GM12891 (cell line): Measurements from ENCODE around the gene CAMK1D.

Experiments used
- PAX5 ChIP-seq: IDR thresholded peaks from 2 replicates; pipeline ENCODE4 v1.6.1; 2011; ENCODE audit warnings: low read length, moderate library complexity, mild to moderate bottlenecking; ENCODE audit not compliant: insufficient read depth, severe bottlenecking
- POLR2A ChIP-seq: IDR thresholded peaks from 2 replicates; pipeline ENCODE4 v1.6.1; 2011; ENCODE audit warnings: low read depth, low read length, control low read depth
- POLR2AphosphoS5 ChIP-seq: IDR thresholded peaks from 2 replicates; pipeline ENCODE4 v1.6.1; 2011; ENCODE audit warnings: low read depth, low read length, control low read depth
- POU2F2 ChIP-seq: IDR thresholded peaks from 2 replicates; pipeline ENCODE4 v1.6.1; 2011; ENCODE audit warnings: low read depth, mild to moderate bottlenecking, control low read depth, low read length, moderate library complexity
- SPI1 ChIP-seq: IDR thresholded peaks from 2 replicates; pipeline ENCODE4 v1.6.1; 2011; ENCODE audit warnings: low read depth, low read length, control low read depth
- TAF1 ChIP-seq: IDR thresholded peaks from 2 replicates; pipeline ENCODE4 v1.6.1; 2011; ENCODE audit warnings: low read depth, low read length, control low read depth

- TF ChIP-seq POLR2AphosphoS5 (no peak), POLR2A (no peak), TAF1 (no peak), SPI1 (no peak), POU2F2 (no peak), PAX5 (no peak)
Measured at GRCh38 chr10:12705943-12706342, 356.6 kb downstream of the CAMK1D start.
